G401.6 (cell line): ENCODE results near the gene COX7A2L.
"Not testable (repeated sequence)": the region's sequence is repeated elsewhere in the genome, so short reads cannot be mapped to it uniquely, and the experiment has no call there.

Experiments used
- FAIRE-seq: peaks from 2 replicates; lab custom pipeline; 2012; peaks lifted over from hg19 to GRCh38; lab: Jason Lieb, UNC

The COX7A2L gene

GRCh38 chr2:42367835-42368234 lies 6.8 kb upstream of the COX7A2L start:
- FAIRE-seq: no peak

GRCh38 chr2:42366411-42366810 lies 5.4 kb upstream of the COX7A2L start:
- no peak for FAIRE-seq

- no peak for FAIRE-seq
Measured at GRCh38 chr2:42364658-42365057, 3.6 kb upstream of the COX7A2L start.

GRCh38 chr2:42363413-42363812 lies 2.4 kb upstream of the COX7A2L start:
- FAIRE-seq: no peak

GRCh38 chr2:42361728-42362283 lies 789 bp upstream of the COX7A2L start:
- FAIRE-seq: no peak

- no peak for FAIRE-seq
Measured at GRCh38 chr2:42360493-42360889, 526 bp downstream of the COX7A2L start.

GRCh38 chr2:42359965-42360483 lies 993 bp downstream of the COX7A2L start:
- FAIRE-seq: no peak

- FAIRE-seq: no peak
Measured at GRCh38 chr2:42359304-42359964, 1.6 kb downstream of the COX7A2L start.

GRCh38 chr2:42353792-42354429 lies 7.1 kb downstream of the COX7A2L start:
- no peak for FAIRE-seq

GRCh38 chr2:42351864-42352263 lies 9.2 kb downstream of the COX7A2L start:
- FAIRE-seq: no peak

GRCh38 chr2:42350434-42351063 lies 10.5 kb downstream of the COX7A2L start:
- FAIRE-seq: no peak

- FAIRE-seq: no peak
Measured at GRCh38 chr2:42348113-42348805, 12.8 kb downstream of the COX7A2L start.

- not testable (repeated sequence) for FAIRE-seq
Measured at GRCh38 chr2:42347518-42347917, 13.5 kb downstream of the COX7A2L start.

GRCh38 chr2:42346856-42347255 lies 14.2 kb downstream of the COX7A2L start:
- not testable (repeated sequence) for FAIRE-seq

- no peak for FAIRE-seq
Measured at GRCh38 chr2:42345986-42346385, 15.0 kb downstream of the COX7A2L start.

- no peak for FAIRE-seq
Measured at GRCh38 chr2:42342795-42343241, 18.2 kb downstream of the COX7A2L start.

GRCh38 chr2:42342061-42342794 lies 18.8 kb downstream of the COX7A2L start:
- FAIRE-seq: no peak

- no peak for FAIRE-seq
Measured at GRCh38 chr2:42340938-42341636, 19.9 kb downstream of the COX7A2L start.

GRCh38 chr2:42340045-42340937 lies 20.7 kb downstream of the COX7A2L start:
- no peak for FAIRE-seq
